IPS-15b (cell line): ENCODE results near the gene MTO1.
A peak's percentile ranks its signal among the peaks of the same experiment; 100 is the strongest.
"Not testable (repeated sequence)": the region's sequence is repeated elsewhere in the genome, so short reads cannot be mapped to it uniquely, and the experiment has no call there.

Source experiments
- H3K27me3 ChIP-seq: one replicate; pipeline ENCODE4 v1.6.1; 2013; ENCODE audit warnings: low read length; ENCODE audit not compliant: control insufficient read depth, insufficient read depth
- H3K36me3 ChIP-seq: one replicate; pipeline ENCODE4 v1.6.1; 2013; ENCODE audit warnings: low read length; ENCODE audit not compliant: control insufficient read depth, insufficient read depth
- H3K4me1 ChIP-seq: one replicate; pipeline ENCODE4 v1.6.1; 2013; ENCODE audit warnings: mild to moderate bottlenecking, low read length; ENCODE audit not compliant: control insufficient read depth, insufficient read depth
- H3K4me3 ChIP-seq: one replicate; pipeline ENCODE4 v1.5.1; 2013; ENCODE audit warnings: low read depth, low read length
- H3K9ac ChIP-seq: one replicate; pipeline ENCODE4 v1.6.1; 2013; ENCODE audit warnings: low read depth, mild to moderate bottlenecking, low read length
- H3K9me3 ChIP-seq: one replicate; pipeline ENCODE4 v1.6.1; 2013; ENCODE audit warnings: mild to moderate bottlenecking, low read length; ENCODE audit not compliant: control insufficient read depth, insufficient read depth

MTO1 gene

DNA sequence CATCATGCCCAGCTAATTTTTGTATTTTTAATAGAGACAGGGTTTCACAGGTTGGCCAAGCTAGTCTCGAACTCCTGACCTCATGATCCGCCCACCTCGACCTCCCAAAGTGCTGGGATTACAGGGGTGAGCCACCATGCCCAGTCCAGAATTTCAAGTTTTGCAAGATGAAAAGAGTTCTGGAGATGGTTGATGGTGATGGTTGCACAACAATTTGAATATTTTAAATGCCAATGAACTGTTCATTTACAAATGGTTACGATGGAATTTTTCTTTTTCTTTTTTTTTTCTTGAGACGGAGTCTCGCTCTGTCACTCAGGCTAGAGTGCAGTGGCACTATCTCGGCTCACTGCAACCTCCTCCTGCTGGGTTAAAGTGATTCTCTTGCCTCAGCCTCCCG is 44.2 kb downstream of the MTO1 start:
- H3K9ac ChIP-seq, H3K36me3 ChIP-seq, H3K9me3 ChIP-seq, H3K4me1 ChIP-seq, H3K4me3 ChIP-seq, H3K27me3 ChIP-seq: not testable (repeated sequence)

- Histone ChIP-seq H3K36me3 (no peaks in the 10 kb centered on the region), H3K4me1 (no peaks in the 10 kb centered on the region), H3K9ac (no peak overlapping the region), H3K9me3 (no peaks in the 10 kb centered on the region), H3K27me3 (no peaks in the 10 kb centered on the region), H3K4me3 (no peak overlapping the region)
Measured at GRCh38 chr6:73506246-73506645, 44.7 kb downstream of the MTO1 start.

- Histone ChIP-seq H3K4me3 (no peak overlapping the region), H3K36me3 (no peaks in the 10 kb centered on the region), H3K9ac (no peak overlapping the region), H3K27me3 (no peaks in the 10 kb centered on the region), H3K9me3 (no peaks in the 10 kb centered on the region), H3K4me1 (no peaks in the 10 kb centered on the region)
Measured at GRCh38 chr6:73508776-73509175, 47.2 kb downstream of the MTO1 start.

DNA sequence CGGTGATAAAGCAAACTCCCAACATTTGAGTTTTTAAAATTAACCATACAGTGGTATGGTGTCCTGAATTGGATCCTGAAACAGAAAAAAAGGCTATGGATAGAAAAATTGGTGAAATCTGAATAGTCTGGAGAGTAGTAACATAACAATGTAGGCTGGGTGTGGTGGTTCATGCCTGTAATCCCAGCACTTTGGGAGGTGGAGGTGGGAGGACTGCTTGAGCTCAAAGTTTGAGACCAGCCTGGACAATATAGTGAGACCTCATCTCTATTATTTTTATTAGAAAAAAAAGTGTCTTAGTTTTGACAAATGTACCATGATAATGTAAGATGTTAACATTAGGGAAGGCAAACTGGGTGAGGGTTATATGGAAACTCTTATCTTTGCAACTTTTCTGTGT is 48.3 kb downstream of the MTO1 start:
- Histone ChIP-seq H3K27me3 (no peaks in the 10 kb centered on the region), H3K36me3 (no peaks in the 10 kb centered on the region), H3K4me3 (no peak overlapping the region), H3K4me1 (no peaks in the 10 kb centered on the region), H3K9ac (no peak overlapping the region), H3K9me3 (no peaks in the 10 kb centered on the region)

DNA sequence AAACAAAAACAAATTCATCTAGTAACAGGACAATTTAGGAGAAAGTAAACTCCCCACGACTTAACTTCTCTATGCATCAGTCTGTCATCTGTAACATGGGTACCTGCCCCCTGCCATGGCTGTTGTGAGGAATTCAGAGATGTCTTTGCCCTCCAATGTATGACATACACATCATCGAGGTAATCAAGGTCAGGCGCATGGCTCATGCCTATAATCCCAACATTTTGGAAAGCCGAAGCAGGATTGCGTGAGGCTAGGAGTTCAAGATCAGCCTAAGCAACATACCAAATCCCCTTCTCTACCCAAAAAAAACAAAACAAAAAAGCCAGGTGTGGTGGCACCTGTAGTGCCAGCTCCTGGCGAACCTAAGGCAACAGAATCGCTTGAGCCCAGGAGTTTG is 50.3 kb downstream of the MTO1 start:
- Histone ChIP-seq H3K36me3 (peaks cover 6% of the 10 kb centered on the region), H3K4me3 (no peak overlapping the region), H3K9ac (no peak overlapping the region), H3K27me3 (no peaks in the 10 kb centered on the region), H3K4me1 (no peaks in the 10 kb centered on the region), H3K9me3 (no peaks in the 10 kb centered on the region)

DNA sequence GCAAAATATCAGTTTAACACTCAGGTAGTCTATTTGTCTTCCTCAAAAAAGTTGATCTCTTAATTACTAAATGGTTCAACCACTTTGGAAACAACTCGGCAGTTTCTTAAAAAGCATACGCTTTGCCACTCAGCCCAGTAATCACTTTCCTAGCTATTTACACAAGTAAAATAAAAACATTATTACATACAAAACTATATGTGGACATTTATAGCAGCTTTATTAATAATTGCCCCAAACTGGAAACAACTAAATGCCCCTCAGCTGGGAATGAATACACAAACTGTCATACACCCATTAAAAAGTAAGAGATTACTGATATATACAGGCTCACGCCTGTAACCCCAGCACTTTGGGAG is 51.9 kb downstream of the MTO1 start:
- Histone ChIP-seq H3K4me1 (no peaks in the 10 kb centered on the region), H3K36me3 (peaks cover 18% of the 10 kb centered on the region), H3K4me3 (no peak overlapping the region), H3K9ac (no peak overlapping the region), H3K9me3 (no peaks in the 10 kb centered on the region), H3K27me3 (no peaks in the 10 kb centered on the region)

- Histone ChIP-seq H3K27me3 (no peaks in the 10 kb centered on the region), H3K9me3 (no peaks in the 10 kb centered on the region), H3K4me3 (no peak overlapping the region), H3K36me3 (peaks cover 30% of the 10 kb centered on the region), H3K4me1 (no peaks in the 10 kb centered on the region), H3K9ac (no peak overlapping the region)
Measured at GRCh38 chr6:73514746-73515110, 53.2 kb downstream of the MTO1 start.

- no peaks in the 10 kb centered on the region for H3K9me3 ChIP-seq
- H3K4me3 ChIP-seq = no peak overlapping the region
- no peaks in the 10 kb centered on the region for H3K27me3 ChIP-seq
- H3K36me3 ChIP-seq = peaks cover 35% of the 10 kb centered on the region
- no peaks in the 10 kb centered on the region for H3K4me1 ChIP-seq
- no peak overlapping the region for H3K9ac ChIP-seq
Measured at GRCh38 chr6:73515204-73515655, 53.7 kb downstream of the MTO1 start.

DNA sequence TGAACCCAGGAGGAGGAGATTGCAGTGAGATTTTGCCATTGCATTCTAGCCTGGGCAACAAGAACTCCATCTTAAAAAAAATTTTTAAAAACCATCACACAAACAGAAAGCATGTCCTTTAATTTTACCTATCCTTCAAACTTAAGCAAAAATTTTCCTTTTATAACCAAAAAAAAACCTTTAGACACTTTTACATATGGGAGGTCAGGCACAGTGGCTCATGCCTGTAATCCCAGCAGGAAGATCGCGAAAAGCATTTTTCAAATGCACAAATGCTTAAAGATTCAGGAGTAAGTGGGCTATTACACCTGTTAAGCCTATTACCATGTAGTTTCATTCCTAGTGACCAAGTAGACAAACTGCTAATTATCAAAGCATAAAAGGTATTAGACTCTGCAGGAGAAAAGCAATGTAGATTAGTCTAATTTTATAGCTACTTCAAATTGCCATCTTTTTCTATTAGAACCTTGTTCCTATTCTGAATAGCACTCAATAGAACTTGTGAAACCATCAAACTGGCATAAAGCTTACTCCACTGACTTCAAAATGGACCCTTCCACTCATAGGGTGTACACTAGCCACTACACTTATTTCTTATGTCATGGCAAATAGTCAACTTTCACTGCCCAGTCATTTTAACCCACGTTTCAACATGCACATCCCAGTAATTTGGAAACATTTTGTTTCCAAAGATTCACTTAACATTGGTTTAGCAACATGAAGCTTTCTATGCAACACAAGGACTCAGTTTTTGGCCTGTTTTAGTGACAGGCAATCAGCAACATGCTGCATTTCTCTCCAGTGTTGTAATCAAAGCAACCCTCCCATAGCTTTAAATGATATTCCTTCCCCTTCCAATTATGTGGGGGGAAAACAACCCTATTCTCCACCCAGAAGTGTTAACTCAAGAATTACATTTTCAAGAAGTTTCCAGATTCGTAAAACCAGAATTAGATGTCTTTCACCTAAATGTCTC is 55.3 kb downstream of the MTO1 start:
- no peaks in the 10 kb centered on the region for H3K4me1 ChIP-seq
- H3K9ac ChIP-seq = peak overlapping the region; percentile 26
- H3K36me3 ChIP-seq = peaks cover 40% of the 10 kb centered on the region
- H3K9me3 ChIP-seq = no peaks in the 10 kb centered on the region
- H3K27me3 ChIP-seq = no peaks in the 10 kb centered on the region
- peak overlapping the region; percentile 24 for H3K4me3 ChIP-seq

- not testable (repeated sequence) for H3K9me3 ChIP-seq, H3K27me3 ChIP-seq, H3K4me1 ChIP-seq
- Histone ChIP-seq H3K36me3 (peaks cover 40% of the 10 kb centered on the region), H3K4me3 (peak overlapping the region; percentile 58), H3K9ac (peak overlapping the region; percentile 100)
Measured at GRCh38 chr6:73518100-73518981, 56.8 kb downstream of the MTO1 start.

DNA sequence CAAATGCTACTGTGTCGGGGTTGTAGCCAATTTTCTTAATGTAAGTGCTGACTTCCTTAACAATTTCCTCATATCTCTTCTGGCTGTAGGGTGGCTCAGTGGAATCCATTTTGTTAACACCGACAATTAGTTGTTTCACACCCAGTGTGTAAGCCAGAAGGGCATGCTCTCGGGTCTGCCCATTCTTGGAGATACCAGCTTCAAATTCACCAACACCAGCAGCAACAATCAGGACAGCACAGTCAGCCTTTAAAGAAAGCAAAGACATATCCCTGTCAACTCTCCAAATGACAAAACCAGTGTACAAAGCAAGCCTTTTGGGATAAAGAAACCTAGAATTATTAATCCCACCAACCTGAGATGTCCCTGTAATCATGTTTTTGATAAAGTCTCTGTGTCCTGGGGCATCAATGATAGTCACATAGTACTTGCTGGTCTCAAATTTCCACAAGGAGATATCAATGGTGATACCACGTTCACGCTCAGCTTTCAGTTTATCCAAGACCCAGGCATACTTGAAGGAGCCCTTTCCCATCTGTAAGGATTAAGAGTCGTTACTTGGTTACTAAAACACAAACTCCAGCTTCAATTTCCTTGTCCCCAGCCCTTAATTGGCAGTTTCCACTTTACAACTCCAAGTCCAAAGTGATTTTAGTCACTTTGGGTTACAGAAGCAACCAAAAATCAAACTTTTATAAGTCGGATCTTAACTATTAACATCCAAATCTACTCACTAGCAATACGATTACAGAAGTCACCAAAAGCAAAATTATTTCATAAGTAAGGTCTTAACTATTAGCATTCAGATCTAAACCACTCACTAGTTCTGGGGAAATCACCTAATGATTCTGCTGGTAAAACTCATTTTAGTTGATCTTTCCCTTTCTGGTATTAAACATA is 57.7 kb downstream of the MTO1 start:
- Histone ChIP-seq H3K9ac (peak overlapping the region; percentile 100), H3K4me3 (peak overlapping the region; percentile 89), H3K36me3 (peaks cover 40% of the 10 kb centered on the region)
- not testable (repeated sequence) for H3K27me3 ChIP-seq, H3K9me3 ChIP-seq, H3K4me1 ChIP-seq
